ENCODE measurements around the gene CD3G. TPM values are rescaled to one million over a fixed set of nuclear protein-coding genes. Genes with fewer than 3 reads are reported as not detected.

Gene CD3G
- polyA plus RNA-seq, 1 experiment: not detected

- no peak for DNase-seq (ENCODE audit: low read depth)
- Histone ChIP-seq H3K36me3 (ENCODE audit: control insufficient read depth, insufficient read depth, low read length) (peaks cover 19% of the 10 kb centered on the region), H3K4me3 (ENCODE audit: low read depth, low read length) (no peak overlapping the region), H3K27me3 (ENCODE audit: control insufficient read depth, insufficient read depth, low read length) (no peaks in the 10 kb centered on the region)
- ChIA-PET CTCF (interaction anchor here (0.6 kb wide), 1 partner anchor 11 kb away, joined by 4 read pairs; no protein-coding TSS in a partner anchor), POLR2A (no interaction called here)
- no peak for TF ChIP-seq CTCF (IDR thresholded peaks at IDR 0.05; ENCODE audit: insufficient read depth, low read depth, low read length)
Observed at GRCh38 chr11:118373871-118374270, 29.7 kb downstream of the CD3G start.

GRCh38 chr11:118374729-118375128 is 30.6 kb downstream of the CD3G start:
- Histone ChIP-seq H3K36me3 (ENCODE audit: control insufficient read depth, insufficient read depth, low read length) (peaks cover 18% of the 10 kb centered on the region), H3K4me3 (ENCODE audit: low read depth, low read length) (no peak overlapping the region), H3K27me3 (ENCODE audit: control insufficient read depth, insufficient read depth, low read length) (no peaks in the 10 kb centered on the region)
- CTCF ChIA-PET: interaction anchor here (1.2 kb wide), 1 partner anchor 12 kb away, joined by 3 read pairs; no protein-coding TSS in a partner anchor
- TF ChIP-seq CTCF (IDR thresholded peaks at IDR 0.05; ENCODE audit: insufficient read depth, low read depth, low read length): no peak
- POLR2A ChIA-PET: no interaction called here
- no peak for DNase-seq (ENCODE audit: low read depth)

GRCh38 chr11:118375978-118376377 is 31.8 kb downstream of the CD3G start:
- no peaks in the 10 kb centered on the region for H3K27me3 ChIP-seq (ENCODE audit: control insufficient read depth, insufficient read depth, low read length)
- no peak for DNase-seq (ENCODE audit: low read depth)
- TF ChIP-seq CTCF (IDR thresholded peaks at IDR 0.05; ENCODE audit: insufficient read depth, low read depth, low read length): no peak
- ChIA-PET POLR2A (no interaction called here), CTCF (interaction anchor here (0.9 to 1.4 kb wide), 4 partner anchors 10 to 112 kb away, joined by 3 to 8 read pairs (median 3); no protein-coding TSS in a partner anchor)
- H3K4me3 ChIP-seq (ENCODE audit: low read depth, low read length): no peak overlapping the region
- peaks cover 18% of the 10 kb centered on the region for H3K36me3 ChIP-seq (ENCODE audit: control insufficient read depth, insufficient read depth, low read length)

GRCh38 chr11:118379497-118379896 is 35.4 kb downstream of the CD3G start:
- H3K36me3 ChIP-seq (ENCODE audit: control insufficient read depth, insufficient read depth, low read length): peaks cover 20% of the 10 kb centered on the region
- DNase-seq (ENCODE audit: low read depth): no peak
- CTCF ChIA-PET: interaction anchor here (1.0 to 1.7 kb wide), 4 partner anchors 13 to 92 kb away, joined by 3 to 5 read pairs (median 4); no protein-coding TSS in a partner anchor
- no peak overlapping the region for H3K4me3 ChIP-seq (ENCODE audit: low read depth, low read length)
- POLR2A ChIA-PET: no interaction called here
- no peaks in the 10 kb centered on the region for H3K27me3 ChIP-seq (ENCODE audit: control insufficient read depth, insufficient read depth, low read length)
- no peak for TF ChIP-seq CTCF (IDR thresholded peaks at IDR 0.05; ENCODE audit: insufficient read depth, low read depth, low read length)

- H3K27me3 ChIP-seq (ENCODE audit: control insufficient read depth, insufficient read depth, low read length): no peaks in the 10 kb centered on the region
- no peak for TF ChIP-seq CTCF (IDR thresholded peaks at IDR 0.05; ENCODE audit: insufficient read depth, low read depth, low read length)
- peaks cover 20% of the 10 kb centered on the region for H3K36me3 ChIP-seq (ENCODE audit: control insufficient read depth, insufficient read depth, low read length)
- no peak overlapping the region for H3K4me3 ChIP-seq (ENCODE audit: low read depth, low read length)
- ChIA-PET POLR2A (no interaction called here), CTCF (interaction anchor here (0.5 to 1.1 kb wide), 2 partner anchors 14 to 85 kb away, joined by 3 to 4 read pairs; no protein-coding TSS in a partner anchor)
- no peak for DNase-seq (ENCODE audit: low read depth)
Observed at GRCh38 chr11:118380571-118380970, 36.4 kb downstream of the CD3G start.

Data from BJ (cell line).